ENCODE data around the gene SLC6A16. TPM values are rescaled to one million over a fixed set of nuclear protein-coding genes. Genes with fewer than 3 reads are reported as not detected.

Gene SLC6A16
- total RNA-seq, 1 experiment from 2014 or later, result 5.0 TPM

DNA sequence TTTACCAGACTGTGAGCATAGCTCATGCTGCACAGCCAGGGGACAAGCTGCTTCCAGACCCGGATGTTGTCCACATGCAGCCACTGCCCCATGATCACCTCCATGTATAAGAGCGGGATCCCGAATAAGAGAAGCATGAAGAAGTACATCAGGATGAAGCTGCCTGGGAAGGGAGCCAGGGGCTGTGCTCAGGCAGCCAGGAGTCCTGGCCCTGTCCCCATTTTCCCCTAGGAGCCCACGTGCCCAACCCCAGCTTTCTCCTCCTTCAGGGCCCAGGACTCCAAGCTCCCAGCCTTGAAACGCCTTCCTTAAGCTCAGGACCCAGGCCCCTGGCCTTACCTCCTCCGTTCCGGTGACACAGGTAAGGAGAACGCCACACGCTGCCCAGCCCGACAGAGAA is 69.3 kb downstream of the SLC6A16 start:
- H3K36me3 ChIP-seq (ENCODE audit: control insufficient read depth in 1 of 2, insufficient read depth in 2 of 2, low read length in 2 of 2), result no peaks in the 10 kb centered on the region
- H3K4me1 ChIP-seq (ENCODE audit: control insufficient read depth in 1 of 2, insufficient read depth in 2 of 2, low read length in 2 of 2), result no peaks in the 10 kb centered on the region
- no peak overlapping the region for H3K27ac ChIP-seq (ENCODE audit: low read depth, low read length)
- H3K4me3 ChIP-seq (replicated peaks in 1 of 2; ENCODE audit: low read depth in 1 of 2, low read length in 2 of 2), result no peak overlapping the region
- TF ChIP-seq RAD21 (IDR thresholded peaks at IDR 0.05; ENCODE audit: low read depth) (no peak), EZH2 (IDR thresholded peaks at IDR 0.05) (no peak), POLR2A (IDR thresholded peaks at IDR 0.05; ENCODE audit: borderline replicate concordance, extremely low read depth, insufficient read depth, insufficient read length) (no peak), CEBPB (IDR thresholded peaks at IDR 0.05; ENCODE audit: low read depth) (no peak), ZFX (IDR thresholded peaks at IDR 0.05) (no peak)
- TF ChIP-seq, protein P1, sequence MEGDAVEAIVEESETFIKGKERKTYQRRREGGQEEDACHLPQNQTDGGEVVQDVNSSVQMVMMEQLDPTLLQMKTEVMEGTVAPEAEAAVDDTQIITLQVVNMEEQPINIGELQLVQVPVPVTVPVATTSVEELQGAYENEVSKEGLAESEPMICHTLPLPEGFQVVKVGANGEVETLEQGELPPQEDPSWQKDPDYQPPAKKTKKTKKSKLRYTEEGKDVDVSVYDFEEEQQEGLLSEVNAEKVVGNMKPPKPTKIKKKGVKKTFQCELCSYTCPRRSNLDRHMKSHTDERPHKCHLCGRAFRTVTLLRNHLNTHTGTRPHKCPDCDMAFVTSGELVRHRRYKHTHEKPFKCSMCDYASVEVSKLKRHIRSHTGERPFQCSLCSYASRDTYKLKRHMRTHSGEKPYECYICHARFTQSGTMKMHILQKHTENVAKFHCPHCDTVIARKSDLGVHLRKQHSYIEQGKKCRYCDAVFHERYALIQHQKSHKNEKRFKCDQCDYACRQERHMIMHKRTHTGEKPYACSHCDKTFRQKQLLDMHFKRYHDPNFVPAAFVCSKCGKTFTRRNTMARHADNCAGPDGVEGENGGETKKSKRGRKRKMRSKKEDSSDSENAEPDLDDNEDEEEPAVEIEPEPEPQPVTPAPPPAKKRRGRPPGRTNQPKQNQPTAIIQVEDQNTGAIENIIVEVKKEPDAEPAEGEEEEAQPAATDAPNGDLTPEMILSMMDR (IDR thresholded peaks at IDR 0.05 in 2 of 3, conservative IDR thresholded peaks at IDR 0.05 in 1 of 3; ENCODE audit: borderline replicate concordance in 1 of 3, insufficient read depth in 1 of 3, low read depth in 2 of 3, low read length in 2 of 3), result no peak
- ChIA-PET RAD21 (ENCODE audit: low non-redundant PET in 1 of 2, low total read pairs in 2 of 2, uncharacterized antibody in 2 of 2, unreplicated experiment in 2 of 2) (no interaction called here), POLR2A (no interaction called here), CTCF (no interaction called here)
- intact Hi-C loops (cut with micrococcal nuclease), result no loop called here
- H3K79me2 ChIP-seq (ENCODE audit: insufficient read depth, low read length), result no peaks in the 10 kb centered on the region
- peaks cover 10 to 16% of the 10 kb centered on the region in 2 experiments; a peak in 2 of 4 replicates for H3K9me3 ChIP-seq (ENCODE audit: control insufficient read depth in 1 of 2, insufficient read depth in 1 of 2, low read depth in 1 of 2, low read length in 2 of 2)
- DNase-seq (ENCODE audit: low read depth, low spot score) (no peak), ATAC-seq (no peak)
- no peaks in the 10 kb centered on the region for H3K27me3 ChIP-seq (ENCODE audit: insufficient read depth, low read length)
- H3K4me2 ChIP-seq (ENCODE audit: low read length), result no peak overlapping the region
- no peaks in the 10 kb centered on the region for H4K20me1 ChIP-seq (ENCODE audit: insufficient read depth)
- H3K9me2 ChIP-seq (ENCODE audit: insufficient read depth), result no peaks in the 10 kb centered on the region
- no TSS peak for BruUV-seq (replicated peaks)
- H2AFZ ChIP-seq (ENCODE audit: low read depth, low read length, poor library complexity, severe bottlenecking), result no peak overlapping the region
- no peak overlapping the region for H3K9ac ChIP-seq (ENCODE audit: low read length)

DNA sequence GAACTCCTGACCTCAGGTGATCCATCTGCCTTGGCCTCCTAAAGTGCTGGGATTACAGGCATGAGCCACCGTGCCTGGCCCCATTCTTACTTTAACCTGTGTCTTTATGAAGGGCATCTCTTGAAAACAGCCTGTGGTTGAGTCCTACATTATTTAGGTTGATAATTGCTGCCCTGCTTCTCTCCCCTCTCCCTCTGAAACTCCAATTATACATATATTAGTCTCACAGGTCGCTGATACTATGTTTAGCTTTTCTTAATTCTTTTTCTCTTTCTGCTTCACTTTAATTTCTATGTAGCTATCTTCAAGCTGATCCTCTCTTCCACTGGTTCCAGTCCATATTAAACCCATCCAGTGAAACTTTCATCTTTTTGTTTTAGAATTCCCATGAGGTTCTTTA is 75.1 kb downstream of the SLC6A16 start:
- no peak overlapping the region for H3K9ac ChIP-seq (ENCODE audit: low read length)
- no peak for DNase-seq (ENCODE audit: low read depth, low spot score)
- intact Hi-C loops (cut with micrococcal nuclease), result no loop called here
- H4K20me1 ChIP-seq (ENCODE audit: insufficient read depth), result no peaks in the 10 kb centered on the region
- RAD21 ChIA-PET (ENCODE audit: low non-redundant PET in 1 of 2, low total read pairs in 2 of 2, uncharacterized antibody in 2 of 2, unreplicated experiment in 2 of 2), result no interaction called here
- POLR2A ChIA-PET, result no interaction called here
- TF ChIP-seq CEBPB (IDR thresholded peaks at IDR 0.05; ENCODE audit: low read depth) (no peak), FOSL1 (IDR thresholded peaks at IDR 0.05; ENCODE audit: low read depth) (no peak), EZH2 (IDR thresholded peaks at IDR 0.05) (no peak), EZH2phosphoT487 (IDR thresholded peaks at IDR 0.05; ENCODE audit: borderline replicate concordance) (no peak), TCF7L2 (IDR thresholded peaks at IDR 0.05; ENCODE audit: borderline replicate concordance, extremely low read depth, insufficient read depth, insufficient read length) (no peak), JUND (IDR thresholded peaks at IDR 0.05) (no peak), SRF (IDR thresholded peaks at IDR 0.05; ENCODE audit: low read depth) (no peak), YY1 (IDR thresholded peaks at IDR 0.05; ENCODE audit: extremely low read depth, insufficient replicate concordance, low read depth, low read length) (no peak), SP1 (IDR thresholded peaks at IDR 0.05; ENCODE audit: low read depth) (no peak)
- TF ChIP-seq, protein P2, sequence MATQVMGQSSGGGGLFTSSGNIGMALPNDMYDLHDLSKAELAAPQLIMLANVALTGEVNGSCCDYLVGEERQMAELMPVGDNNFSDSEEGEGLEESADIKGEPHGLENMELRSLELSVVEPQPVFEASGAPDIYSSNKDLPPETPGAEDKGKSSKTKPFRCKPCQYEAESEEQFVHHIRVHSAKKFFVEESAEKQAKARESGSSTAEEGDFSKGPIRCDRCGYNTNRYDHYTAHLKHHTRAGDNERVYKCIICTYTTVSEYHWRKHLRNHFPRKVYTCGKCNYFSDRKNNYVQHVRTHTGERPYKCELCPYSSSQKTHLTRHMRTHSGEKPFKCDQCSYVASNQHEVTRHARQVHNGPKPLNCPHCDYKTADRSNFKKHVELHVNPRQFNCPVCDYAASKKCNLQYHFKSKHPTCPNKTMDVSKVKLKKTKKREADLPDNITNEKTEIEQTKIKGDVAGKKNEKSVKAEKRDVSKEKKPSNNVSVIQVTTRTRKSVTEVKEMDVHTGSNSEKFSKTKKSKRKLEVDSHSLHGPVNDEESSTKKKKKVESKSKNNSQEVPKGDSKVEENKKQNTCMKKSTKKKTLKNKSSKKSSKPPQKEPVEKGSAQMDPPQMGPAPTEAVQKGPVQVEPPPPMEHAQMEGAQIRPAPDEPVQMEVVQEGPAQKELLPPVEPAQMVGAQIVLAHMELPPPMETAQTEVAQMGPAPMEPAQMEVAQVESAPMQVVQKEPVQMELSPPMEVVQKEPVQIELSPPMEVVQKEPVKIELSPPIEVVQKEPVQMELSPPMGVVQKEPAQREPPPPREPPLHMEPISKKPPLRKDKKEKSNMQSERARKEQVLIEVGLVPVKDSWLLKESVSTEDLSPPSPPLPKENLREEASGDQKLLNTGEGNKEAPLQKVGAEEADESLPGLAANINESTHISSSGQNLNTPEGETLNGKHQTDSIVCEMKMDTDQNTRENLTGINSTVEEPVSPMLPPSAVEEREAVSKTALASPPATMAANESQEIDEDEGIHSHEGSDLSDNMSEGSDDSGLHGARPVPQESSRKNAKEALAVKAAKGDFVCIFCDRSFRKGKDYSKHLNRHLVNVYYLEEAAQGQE (IDR thresholded peaks at IDR 0.05; ENCODE audit: low read depth), result no peak
- TF ChIP-seq, protein P3, sequence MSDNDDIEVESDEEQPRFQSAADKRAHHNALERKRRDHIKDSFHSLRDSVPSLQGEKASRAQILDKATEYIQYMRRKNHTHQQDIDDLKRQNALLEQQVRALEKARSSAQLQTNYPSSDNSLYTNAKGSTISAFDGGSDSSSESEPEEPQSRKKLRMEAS (IDR thresholded peaks at IDR 0.05), result no peak
- TF ChIP-seq, protein P4, sequence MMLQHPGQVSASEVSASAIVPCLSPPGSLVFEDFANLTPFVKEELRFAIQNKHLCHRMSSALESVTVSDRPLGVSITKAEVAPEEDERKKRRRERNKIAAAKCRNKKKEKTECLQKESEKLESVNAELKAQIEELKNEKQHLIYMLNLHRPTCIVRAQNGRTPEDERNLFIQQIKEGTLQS (IDR thresholded peaks at IDR 0.05), result no peak
- no peaks in the 10 kb centered on the region for H3K9me2 ChIP-seq (ENCODE audit: insufficient read depth)
- no peaks in the 10 kb centered on the region for H3K36me3 ChIP-seq (ENCODE audit: control insufficient read depth in 1 of 2, insufficient read depth in 2 of 2, low read length in 2 of 2)
- no peaks in the 10 kb centered on the region for H3K27me3 ChIP-seq (ENCODE audit: insufficient read depth, low read length)
- no peaks in the 10 kb centered on the region for H3K79me2 ChIP-seq (ENCODE audit: insufficient read depth, low read length)
- H3K4me2 ChIP-seq (ENCODE audit: low read length), result no peak overlapping the region
- H3K9me3 ChIP-seq (ENCODE audit: control insufficient read depth in 1 of 2, insufficient read depth in 1 of 2, low read depth in 1 of 2, low read length in 2 of 2), result no peaks in the 10 kb centered on the region
- no peak overlapping the region for H3K27ac ChIP-seq (ENCODE audit: low read depth, low read length)
- H2AFZ ChIP-seq (ENCODE audit: low read depth, low read length, poor library complexity, severe bottlenecking), result no peak overlapping the region
- H3K4me3 ChIP-seq (replicated peaks in 1 of 2; ENCODE audit: low read depth in 1 of 2, low read length in 2 of 2), result no peak overlapping the region
- CTCF ChIA-PET, result no interaction called here
- H3K4me1 ChIP-seq (ENCODE audit: control insufficient read depth in 1 of 2, insufficient read depth in 2 of 2, low read length in 2 of 2), result no peaks in the 10 kb centered on the region
- no TSS peak for BruUV-seq (replicated peaks)
- ATAC-seq, result no peak

All from HCT116 (cell line).